Uterus (tissue), 4 donors: ENCODE results near the gene INPP5A. TPM values are rescaled to one million over a fixed set of nuclear protein-coding genes. Genes with fewer than 3 reads are reported as not detected.
"Not testable (repeated sequence)": the region's sequence is repeated elsewhere in the genome, so short reads cannot be mapped to it uniquely, and the experiment has no call there.

Source experiments
- DNase-seq, 2 donors: peaks; one replicate each; pipeline ENCODE4 v3.0.0-alpha.2; 2019 to 2020
- H3K27ac ChIP-seq, 2 donors: fragments of 200-600 bp; sonication (generic); 1 replicate in 1 of 2; 2 replicates in 1 of 2; pipeline ENCODE4 v1.5.1; 2016 to 2018
- H3K27me3 ChIP-seq, 2 donors: fragments of 200-600 bp; sonication (generic); one replicate each; pipeline ENCODE4 v1.5.1; 2018 to 2019; ENCODE audit warnings: control low read depth in 1 of 2
- H3K36me3 ChIP-seq, 2 donors: fragments of 200-600 bp; sonication (generic); one replicate each; pipeline ENCODE4 v1.5.1; 2019; ENCODE audit warnings: control low read depth in 1 of 2
- H3K4me1 ChIP-seq, 2 donors: fragments of 200-600 bp; sonication (generic); one replicate each; pipeline ENCODE4 v1.5.1; 2018 to 2019; ENCODE audit warnings: control low read depth in 1 of 2
- H3K4me3 ChIP-seq, 2 donors: fragments of 200-600 bp; sonication (generic); 1 replicate in 1 of 2; 2 replicates in 1 of 2; pipeline ENCODE4 v1.5.1; 2018 to 2019; ENCODE audit warnings: mild to moderate bottlenecking in 1 of 2
- H3K9me3 ChIP-seq, 2 donors: fragments of 200-600 bp; sonication (generic); one replicate each; pipeline ENCODE4 v1.5.1; 2019; ENCODE audit warnings: control low read depth in 1 of 2
- POLR2A ChIP-seq, 2 donors: fragments of 450-650 bp; IDR thresholded peaks; one replicate each; pipeline ENCODE4 v1.6.1; 2016; ENCODE audit warnings: antibody characterized with exemption in 2 of 2, mild to moderate bottlenecking in 1 of 2, moderate library complexity in 1 of 2
- intact Hi-C: fragments of 100-400 bp; cut with DNase I; formaldehyde crosslinking; loops from one replicate; pipeline ENCODE4 v1.15.1; 2023; ENCODE audit warnings: low total_unique reads
- total RNA-seq, 4 donors: library from RNA; depleted of rRNA in 3 of 4; stranded (reverse); fragments of >200 nt in 3 of 4; gene quantifications; one replicate each; pipeline versions ENCODE4 v1.1.0 to v1.2.4, GENCODE V29; 2014 to 2023
- TF ChIP-seq, protein P1 (sequence below), 4 experiments: fragments of 200-600 bp in 2 of 4; fragments of 450-650 bp in 2 of 4; sonication (generic) in 2 of 4; IDR thresholded peaks; one replicate each; pipeline ENCODE4 v1.5.1; 2016 to 2019; ENCODE audit warnings: antibody characterized with exemption in 4 of 4, mild to moderate bottlenecking in 2 of 4, moderate library complexity in 1 of 4
- donor health status: DM: yes; HTN: yes; CAD: no.

Gene INPP5A
- total RNA-seq, 4 donors from 2014 or later, result 22.5 to 160 (median 93.2) TPM

DNA sequence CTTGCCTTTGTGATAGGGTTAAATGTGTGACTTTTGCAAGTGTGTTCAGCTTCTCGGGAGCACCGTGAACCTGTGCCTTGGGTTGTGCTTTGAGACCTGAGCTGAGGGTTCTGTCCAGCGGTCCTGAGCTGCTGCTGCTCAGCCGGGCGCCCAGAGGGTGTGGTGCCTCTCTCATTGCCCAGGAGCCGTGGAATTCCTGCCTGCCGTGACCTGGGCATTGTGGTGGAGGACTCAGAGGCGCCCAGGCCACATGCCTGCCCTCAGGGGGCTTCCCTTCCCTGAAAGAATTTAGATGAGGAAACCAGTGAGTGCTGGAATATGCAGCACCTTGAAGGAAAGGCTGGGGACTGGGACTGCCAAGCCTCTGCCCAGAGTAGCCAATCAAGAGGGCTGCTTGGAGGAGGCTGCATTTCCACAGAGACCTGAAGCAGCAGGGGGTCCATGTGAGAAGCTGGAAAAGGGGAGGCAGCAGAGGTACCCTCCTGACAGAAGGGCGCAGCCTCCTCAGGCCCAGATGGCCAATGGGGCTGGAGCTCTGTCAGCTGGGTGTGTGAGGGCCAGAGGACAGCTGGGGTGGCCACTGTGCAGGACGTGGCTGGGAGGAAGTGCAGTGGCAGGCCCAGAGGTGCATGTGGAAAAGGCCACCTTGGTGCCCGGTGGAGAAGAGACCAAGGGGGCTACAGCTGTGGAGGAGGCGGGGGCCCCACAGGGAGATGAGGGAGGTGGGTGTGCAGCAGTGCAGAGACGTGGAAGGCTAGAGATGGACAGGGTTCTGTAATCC is 141.0 kb downstream of the INPP5A start:
- peak; percentile 6 to 9 for DNase-seq
- no peaks in the 10 kb centered on the region for H3K4me1 ChIP-seq
- intact Hi-C loops, result no loop called here
- no peak overlapping the region for H3K4me3 ChIP-seq
- TF ChIP-seq, protein P1, sequence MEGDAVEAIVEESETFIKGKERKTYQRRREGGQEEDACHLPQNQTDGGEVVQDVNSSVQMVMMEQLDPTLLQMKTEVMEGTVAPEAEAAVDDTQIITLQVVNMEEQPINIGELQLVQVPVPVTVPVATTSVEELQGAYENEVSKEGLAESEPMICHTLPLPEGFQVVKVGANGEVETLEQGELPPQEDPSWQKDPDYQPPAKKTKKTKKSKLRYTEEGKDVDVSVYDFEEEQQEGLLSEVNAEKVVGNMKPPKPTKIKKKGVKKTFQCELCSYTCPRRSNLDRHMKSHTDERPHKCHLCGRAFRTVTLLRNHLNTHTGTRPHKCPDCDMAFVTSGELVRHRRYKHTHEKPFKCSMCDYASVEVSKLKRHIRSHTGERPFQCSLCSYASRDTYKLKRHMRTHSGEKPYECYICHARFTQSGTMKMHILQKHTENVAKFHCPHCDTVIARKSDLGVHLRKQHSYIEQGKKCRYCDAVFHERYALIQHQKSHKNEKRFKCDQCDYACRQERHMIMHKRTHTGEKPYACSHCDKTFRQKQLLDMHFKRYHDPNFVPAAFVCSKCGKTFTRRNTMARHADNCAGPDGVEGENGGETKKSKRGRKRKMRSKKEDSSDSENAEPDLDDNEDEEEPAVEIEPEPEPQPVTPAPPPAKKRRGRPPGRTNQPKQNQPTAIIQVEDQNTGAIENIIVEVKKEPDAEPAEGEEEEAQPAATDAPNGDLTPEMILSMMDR (IDR thresholded peaks at IDR 0.05), result no peak
- no peak for TF ChIP-seq POLR2A (IDR thresholded peaks at IDR 0.05)
- H3K27me3 ChIP-seq, result no peaks in the 10 kb centered on the region
- H3K36me3 ChIP-seq, result no peaks in the 10 kb centered on the region
- H3K9me3 ChIP-seq, result no peaks in the 10 kb centered on the region
- no peak overlapping the region for H3K27ac ChIP-seq

DNA sequence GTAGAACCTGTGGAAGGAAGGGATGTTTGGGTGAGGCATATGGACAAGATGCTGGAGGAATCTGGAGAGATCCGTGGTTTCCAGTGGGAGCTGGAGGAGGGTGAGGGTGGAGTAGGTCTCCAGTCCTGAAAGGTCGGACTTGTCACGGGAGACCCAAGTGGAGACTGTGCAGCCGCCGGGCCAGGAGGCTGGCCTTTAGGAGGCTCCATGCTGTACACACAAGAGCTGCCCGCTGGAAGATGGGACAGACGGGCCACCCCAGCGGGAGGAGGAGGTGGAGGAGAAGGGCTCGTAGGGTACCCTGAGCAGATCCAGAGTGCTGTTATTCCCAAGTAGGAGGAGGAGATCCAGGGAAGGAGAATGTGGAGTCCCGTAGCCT is 141.6 kb downstream of the INPP5A start:
- no peaks in the 10 kb centered on the region for H3K4me1 ChIP-seq
- intact Hi-C loops, result no loop called here
- no peaks in the 10 kb centered on the region for H3K9me3 ChIP-seq
- no peaks in the 10 kb centered on the region for H3K27me3 ChIP-seq
- no peaks in the 10 kb centered on the region for H3K36me3 ChIP-seq
- H3K27ac ChIP-seq, result no peak overlapping the region
- DNase-seq, result peak; percentile 8 to 11
- H3K4me3 ChIP-seq, result no peak overlapping the region
- no peak for TF ChIP-seq POLR2A (IDR thresholded peaks at IDR 0.05)
- TF ChIP-seq, protein P1 (IDR thresholded peaks at IDR 0.05), result no peak

DNA sequence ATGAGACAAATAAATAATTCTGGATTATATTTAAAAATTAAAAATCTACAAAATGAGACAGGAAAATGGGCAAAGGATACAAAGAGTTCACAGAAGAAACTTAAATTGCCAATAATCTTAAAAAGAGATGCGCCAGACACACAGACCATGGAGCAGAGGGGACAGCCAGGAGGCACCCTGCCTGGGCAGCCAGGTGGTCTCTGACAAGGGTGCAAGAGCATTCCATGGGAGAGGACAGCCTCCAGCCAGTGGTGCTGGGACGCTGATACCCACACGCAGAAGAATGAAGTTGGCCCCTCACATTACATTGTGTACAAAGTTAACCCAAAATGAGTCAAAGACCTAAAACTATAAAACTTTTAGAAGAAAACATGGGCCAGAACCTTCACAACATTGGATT is 142.1 kb downstream of the INPP5A start:
- H3K4me1 ChIP-seq, result no peaks in the 10 kb centered on the region
- H3K27ac ChIP-seq, result no peak overlapping the region
- H3K4me3 ChIP-seq, result no peak overlapping the region
- no peaks in the 10 kb centered on the region for H3K36me3 ChIP-seq
- DNase-seq, result peak in 1 of 2 donors; percentile 4
- no peak for TF ChIP-seq POLR2A (IDR thresholded peaks at IDR 0.05)
- TF ChIP-seq, protein P1 (IDR thresholded peaks at IDR 0.05), result no peak
- H3K9me3 ChIP-seq, result no peaks in the 10 kb centered on the region
- no peaks in the 10 kb centered on the region for H3K27me3 ChIP-seq
- intact Hi-C loops, result no loop called here

DNA sequence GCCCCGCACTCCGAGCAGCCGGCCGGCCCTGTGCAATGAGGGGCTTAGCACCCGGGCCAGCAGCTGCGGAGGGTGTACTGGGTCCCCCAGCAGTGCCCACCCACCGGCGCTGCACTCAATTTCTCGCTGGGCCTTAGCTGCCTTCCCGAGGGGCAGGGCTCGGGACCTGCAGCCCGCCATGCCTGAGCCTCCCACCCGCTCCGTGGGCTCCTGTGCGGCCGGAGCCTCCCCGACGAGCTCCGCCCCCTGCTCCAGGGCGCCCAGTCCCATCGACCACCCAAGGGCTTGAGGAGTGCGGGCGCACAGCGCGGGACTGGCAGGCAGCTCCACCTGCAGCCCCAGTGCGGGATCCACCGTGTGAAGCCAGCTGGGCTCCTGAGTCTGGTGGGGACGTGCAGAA is 143.2 kb downstream of the INPP5A start:
- H3K27me3 ChIP-seq, H3K4me1 ChIP-seq, H3K36me3 ChIP-seq, intact Hi-C loops, H3K4me3 ChIP-seq, H3K27ac ChIP-seq, H3K9me3 ChIP-seq: not testable (repeated sequence)
- peak in 1 of 2 donors; percentile 4 for DNase-seq

DNA sequence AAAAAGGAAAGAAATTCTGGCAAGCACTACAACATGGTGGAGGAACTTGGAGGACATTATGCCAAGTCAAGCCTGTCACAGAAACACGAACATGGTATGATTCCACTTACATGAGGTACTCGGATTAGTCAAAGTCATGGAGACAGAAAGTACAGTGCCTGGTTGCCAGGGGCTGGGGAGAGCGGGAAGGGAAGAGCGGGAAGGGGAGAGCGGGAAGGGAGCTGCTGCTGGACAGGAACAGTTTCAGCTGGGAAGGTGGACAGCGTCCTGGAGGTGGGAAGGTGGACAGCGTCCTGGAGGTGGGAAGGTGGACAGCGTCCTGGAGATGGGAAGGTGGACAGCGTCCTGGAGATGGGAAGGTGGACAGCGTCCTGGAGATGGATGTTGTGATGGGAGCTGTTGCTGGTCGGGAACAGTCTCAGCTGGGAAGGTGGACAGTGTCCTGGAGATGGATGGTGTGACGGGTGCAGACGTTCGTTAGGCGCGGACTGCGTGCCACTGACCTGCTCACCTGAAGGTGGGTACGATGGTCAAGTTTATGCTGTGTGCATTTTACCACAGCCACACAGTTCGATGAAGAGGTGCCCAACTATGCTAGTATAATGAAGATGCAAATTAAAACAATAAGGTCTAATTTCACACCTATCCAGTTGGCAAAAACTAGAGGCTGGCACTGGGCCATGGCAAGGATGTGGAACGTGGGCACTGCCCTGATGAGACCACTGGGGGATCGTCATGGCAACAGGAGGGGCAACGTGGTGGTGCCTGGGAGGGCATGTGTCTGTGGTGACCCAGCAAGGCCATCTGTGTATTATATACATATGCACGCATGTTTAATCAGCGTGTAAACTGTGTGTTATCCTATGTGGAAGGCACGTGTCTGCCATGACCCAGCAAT is 144.5 kb downstream of the INPP5A start:
- H3K9me3 ChIP-seq, result no peaks in the 10 kb centered on the region
- no peaks in the 10 kb centered on the region for H3K27me3 ChIP-seq
- no peak overlapping the region for H3K4me3 ChIP-seq
- intact Hi-C loops, result no loop called here
- DNase-seq, result peak; percentile 11 to 14
- no peaks in the 10 kb centered on the region for H3K36me3 ChIP-seq
- H3K4me1 ChIP-seq, result no peaks in the 10 kb centered on the region
- TF ChIP-seq POLR2A (IDR thresholded peaks at IDR 0.05), result no peak
- TF ChIP-seq, protein P1 (IDR thresholded peaks at IDR 0.05), result no peak
- H3K27ac ChIP-seq, result no peak overlapping the region
